HepG2 (cell line): ENCODE measurements around the gene MYOF. TPM values are rescaled to one million over a fixed set of nuclear protein-coding genes. Genes with fewer than 3 reads are reported as not detected.
A peak's percentile ranks its signal among the peaks of the same experiment; 100 is the strongest.

Source experiments
- ATAC-seq: fragments of 200-7000 bp; cut with Tn5 transposase; 3 replicates; pipeline ENCODE4 v1.9.1; 2020; ENCODE audit warnings: mild to moderate bottlenecking, moderate library complexity
- BruUV-seq: library from RNA; stranded (reverse); fragments of 400-500 nt; replicated peaks from 2 replicates; lab custom pipeline; 2021; lab: Mats Ljungman, UMichigan
- CTCF ChIA-PET: fragments of 300-600 bp; formaldehyde crosslinking; extraction: SDS; loops from one replicate; lab custom pipeline; 2021; ENCODE audit warnings: low total read pairs, inconsistent platforms, low intra/inter-chr PET ratio; lab: Yijun Ruan, JAX
- POLR2A ChIA-PET: fragments of 350-600 bp; sonication (Branson Sonifier 250); formaldehyde crosslinking; loops from one replicate; lab custom pipeline; 2020; ENCODE audit warnings: antibody characterized with exemption, inconsistent platforms; lab: Yijun Ruan, JAX
- DNase-seq: peaks from one replicate; pipeline ENCODE4 v3.0.0-alpha.2; 2015; ENCODE audit warnings: low spot score
- FAIRE-seq: peaks from 3 replicates; lab custom pipeline; 2011; peaks lifted over from hg19 to GRCh38; lab: Jason Lieb, UNC
- H2AFZ ChIP-seq: one replicate; pipeline ENCODE4 v1.6.1; 2011; ENCODE audit warnings: low read length, inconsistent platforms
- H3K27ac ChIP-seq: fragments of 300-600 bp; 3 replicates; pipeline ENCODE4 v1.8.0; 2011; ENCODE audit warnings: mixed run types, mild to moderate bottlenecking, mixed read lengths, low read length, inconsistent platforms; ENCODE audit not compliant: insufficient read depth; ENCODE audit errors: extremely low read length
- H3K27me3 ChIP-seq, 2 experiments: fragments of 200-600 bp in 1 of 2; 2 replicates in 1 of 2; 3 replicates in 1 of 2; pipeline versions ENCODE4 v1.6.0 to v1.8.0; 2011; ENCODE audit warnings: low read length in 2 of 2, mild to moderate bottlenecking in 2 of 2, moderate library complexity in 2 of 2, inconsistent platforms in 1 of 2; ENCODE audit not compliant: insufficient read depth in 2 of 2, control insufficient read depth in 1 of 2
- H3K36me3 ChIP-seq, 2 experiments: fragments of 200-600 bp in 1 of 2; replicated peaks in 1 of 2; 2 replicates in 1 of 2; 3 replicates in 1 of 2; pipeline versions ENCODE4 v1.5.1 to v1.8.0; 2011; ENCODE audit warnings: low read length in 2 of 2, inconsistent platforms in 1 of 2; ENCODE audit not compliant: insufficient read depth in 2 of 2, control insufficient read depth in 1 of 2
- H3K4me1 ChIP-seq: 2 replicates; pipeline ENCODE4 v1.5.1; 2012; ENCODE audit warnings: low read length, inconsistent platforms; ENCODE audit not compliant: insufficient read depth
- H3K4me2 ChIP-seq: 2 replicates; pipeline ENCODE4 v1.6.0; 2011; ENCODE audit warnings: low read depth, low read length, inconsistent platforms
- H3K4me3 ChIP-seq, 3 experiments: fragments of 200-600 bp in 1 of 3; sonication (generic), shearing (Covaris generic) in 1 of 3; replicated peaks in 1 of 3; 2 replicates each; pipeline ENCODE4 v1.5.1; 2011 to 2016; ENCODE audit warnings: low read length in 3 of 3, inconsistent platforms in 2 of 3, low read depth in 2 of 3, mild to moderate bottlenecking in 2 of 3, control low read depth in 1 of 3, mixed read lengths in 1 of 3; ENCODE audit not compliant: insufficient read depth in 1 of 3
- H3K79me2 ChIP-seq: one replicate; pipeline ENCODE4 v1.6.1; 2011; ENCODE audit warnings: low read length, inconsistent platforms; ENCODE audit not compliant: insufficient read depth
- H3K9ac ChIP-seq: 2 replicates; pipeline ENCODE4 v1.6.0; 2011; ENCODE audit warnings: mild to moderate bottlenecking, low read depth, low read length, inconsistent platforms; ENCODE audit not compliant: insufficient read depth
- H3K9me3 ChIP-seq: 2 replicates; pipeline ENCODE4 v1.5.1; 2012; ENCODE audit warnings: mild to moderate bottlenecking, low read length
- H4K20me1 ChIP-seq: 2 replicates; pipeline ENCODE4 v1.6.0; 2011; ENCODE audit warnings: inconsistent platforms, mild to moderate bottlenecking, low read length, moderate library complexity; ENCODE audit not compliant: insufficient read depth
- KLF6 ChIP-seq: IDR thresholded peaks from 2 replicates; pipeline ENCODE4 v1.8.0; 2016; ENCODE audit warnings: missing biosample characterization, missing genetic modification reagents
- PHF8 ChIP-seq: sonication (generic); formaldehyde crosslinking; IDR thresholded peaks from 2 replicates; pipeline ENCODE4 v1.5.0; 2020; ENCODE audit warnings: missing genetic modification reagents
- SKIL ChIP-seq: sonication (generic); formaldehyde crosslinking; IDR thresholded peaks from 2 replicates; pipeline ENCODE4 v1.8.0; 2022; ENCODE audit warnings: missing genetic modification reagents, mild to moderate bottlenecking, moderate library complexity, borderline replicate concordance
- SRF ChIP-seq: IDR thresholded peaks from 2 replicates; pipeline ENCODE4 v1.6.1; 2011; ENCODE audit warnings: mild to moderate bottlenecking, low read depth, low read length, moderate library complexity
- TEAD3 ChIP-seq: optimal IDR thresholded peaks from 2 replicates; pipeline ENCODE3; 2016; ENCODE audit warnings: borderline replicate concordance
- TEF ChIP-seq: sonication (generic); formaldehyde crosslinking; IDR thresholded peaks from 2 replicates; pipeline ENCODE4 v1.5.0; 2020; ENCODE audit warnings: missing genetic modification reagents
- THAP11 ChIP-seq: IDR thresholded peaks from 2 replicates; pipeline ENCODE4 v1.6.1; 2016; ENCODE audit warnings: missing biosample characterization, missing genetic modification reagents
- ZBTB33 ChIP-seq: sonication (generic); formaldehyde crosslinking; IDR thresholded peaks from 2 replicates; pipeline ENCODE4 v1.4.0; 2020; ENCODE audit warnings: missing genetic modification reagents
- ZNF687 ChIP-seq: sonication (generic); formaldehyde crosslinking; IDR thresholded peaks from 2 replicates; pipeline ENCODE4 v1.5.1; 2020; ENCODE audit warnings: mild to moderate bottlenecking, missing genetic modification reagents, moderate library complexity
- WGBS: methylation state at CpG from one replicate; pipeline ENCODE4 v1.1.6; 2017; ENCODE audit warnings: low lambda C conversion rate; 5-methylcytosine and 5-hydroxymethylcytosine counted together
- in situ Hi-C: cut with HindIII; loops from 2 replicates; pipeline ENCODE4 v1.10.0; 2017; ENCODE audit warnings: low pct_unique_long_range_greater_than_20kb; ENCODE audit not compliant: extremely low pct_ligation_motif_present
- intact Hi-C: fragments of 100-400 bp; cut with micrococcal nuclease; formaldehyde crosslinking; loops from one replicate; pipeline ENCODE4 v1.10.0; 2022; ENCODE audit not compliant: unreplicated experiment
- polyA plus RNA-seq, 8 experiments: library from polyadenylated mRNA; depleted of rRNA in 3 of 8; stranded (reverse) in 7 of 8; unstranded in 1 of 8; fragments of >200 nt; fragmentation: Illumina TruSeq in 4 of 8; extraction: Trizol in 4 of 8; gene quantifications; 2 replicates each; pipeline versions ENCODE4 v1.2.1 to v1.2.3, GENCODE V29; 2011 to 2016; ENCODE audit warnings: low read depth in 4 of 8, missing spikeins in 1 of 8, mixed read lengths in 1 of 8; ENCODE audit not compliant: insufficient read depth in 1 of 8
- total RNA-seq, 5 experiments: library from RNA; depleted of rRNA; stranded (reverse); fragments of >200 nt; fragmentation: Illumina TruSeq; extraction: Trizol; gene quantifications; 2 replicates each; pipeline ENCODE4 v1.2.3, GENCODE V29; 2016; ENCODE audit warnings: low read depth in 1 of 5

The MYOF gene
- total and polyA plus RNA-seq, 2 of the 13 experiments (the other 11 are each of a cell fraction or from before 2014, with no cell fraction given): 0.18 to 0.42 TPM

- ChIA-PET POLR2A (interaction anchor here (2.5 kb wide), 1 partner anchor 10 kb away, joined by 14 read pairs; no protein-coding TSS in a partner anchor), CTCF (no interaction called here)
- no peak overlapping the region for H2AFZ ChIP-seq
- in situ Hi-C loops (no loop called here), intact Hi-C loops (no loop called here)
- peaks cover 25% of the 10 kb centered on the region for H3K4me1 ChIP-seq
- DNase-seq (peak; percentile 35), FAIRE-seq (no peak), ATAC-seq (no peak)
- H3K27ac ChIP-seq: no peak overlapping the region
- no peak overlapping the region for H3K9ac ChIP-seq
- H3K27me3 ChIP-seq: no peaks in the 10 kb centered on the region
- no peaks in the 10 kb centered on the region for H3K79me2 ChIP-seq
- H3K4me3 ChIP-seq: no peak overlapping the region
- BruUV-seq: no TSS peak
- WGBS: 74% methylated on average over 5 of the region's 5 CpGs
- H3K9me3 ChIP-seq: no peaks in the 10 kb centered on the region
- no peak for TF ChIP-seq PHF8 (CRISPR knock-in tag)
- TF ChIP-seq THAP11 (CRISPR knock-in tag): no peak
- peak; percentile 76 for TF ChIP-seq SRF
- TF ChIP-seq ZBTB33 (CRISPR knock-in tag): peak; percentile 51; the same call in 1 of the 2 replicates
- TF ChIP-seq TEAD3: no peak
- no peak for TF ChIP-seq TEF (CRISPR knock-in tag)
- TF ChIP-seq ZNF687 (CRISPR knock-in tag): no peak
- no peak for TF ChIP-seq KLF6 (CRISPR knock-in tag)
- TF ChIP-seq SKIL (CRISPR knock-in tag): no peak
- no peaks in the 10 kb centered on the region for H3K36me3 ChIP-seq
- H4K20me1 ChIP-seq: no peaks in the 10 kb centered on the region
- no peak overlapping the region for H3K4me2 ChIP-seq
Observed at GRCh38 chr10:93435621-93436397, 46.3 kb downstream of the MYOF start.
